NCI-H1092 treated with DMSO at 0.1 percent for 48 hours (cell line): ENCODE measurements around the gene CFAP299.
"Not testable (repeated sequence)": the region's sequence is repeated elsewhere in the genome, so short reads cannot be mapped to it uniquely, and the experiment has no call there.

Source experiments
- DNase-seq: peaks from one replicate; lab custom pipeline; 2025; lab: John Stamatoyannopoulos, UW

Gene CFAP299

GRCh38 chr4:80610199-80610598 is 274.7 kb downstream of the CFAP299 start:
- no peak for DNase-seq

DNA sequence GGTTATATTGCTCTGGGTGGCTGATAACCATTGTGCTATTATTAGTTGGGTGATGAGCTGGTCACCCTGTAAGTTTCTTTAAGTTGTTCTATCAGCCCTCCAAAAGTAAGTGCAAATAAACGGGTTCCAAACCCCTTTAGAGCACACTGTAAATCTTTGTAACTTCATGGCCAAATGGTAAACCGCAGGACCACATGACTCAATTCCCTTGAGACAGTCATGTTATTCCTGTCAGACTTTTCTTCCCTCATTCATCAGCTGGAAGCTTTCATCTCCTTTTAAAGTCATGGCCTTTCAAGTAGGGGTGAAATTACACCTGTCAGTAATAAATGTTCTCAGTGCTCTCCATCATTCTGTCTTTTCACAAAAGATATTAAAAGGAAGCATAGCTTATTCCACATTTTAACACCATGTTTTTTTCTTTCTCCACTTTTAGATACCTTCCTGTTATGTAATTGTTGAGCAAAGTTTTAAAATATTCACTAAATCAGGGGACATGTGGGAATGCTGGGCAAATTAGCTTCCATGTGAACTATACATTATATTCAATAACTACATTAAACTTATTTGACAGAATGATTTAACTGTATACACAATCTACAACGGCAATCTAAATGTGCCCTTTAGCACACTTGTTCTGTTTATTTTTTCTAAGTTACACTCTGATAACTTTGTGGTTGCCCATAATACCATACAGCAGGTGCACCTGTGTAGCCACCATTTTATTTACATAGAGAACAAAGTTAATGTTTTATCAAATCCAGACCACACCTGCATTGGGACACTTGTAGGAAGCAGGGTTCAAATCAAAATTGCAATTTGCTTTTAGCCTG is 275.5 kb downstream of the CFAP299 start:
- DNase-seq, result no peak

DNA sequence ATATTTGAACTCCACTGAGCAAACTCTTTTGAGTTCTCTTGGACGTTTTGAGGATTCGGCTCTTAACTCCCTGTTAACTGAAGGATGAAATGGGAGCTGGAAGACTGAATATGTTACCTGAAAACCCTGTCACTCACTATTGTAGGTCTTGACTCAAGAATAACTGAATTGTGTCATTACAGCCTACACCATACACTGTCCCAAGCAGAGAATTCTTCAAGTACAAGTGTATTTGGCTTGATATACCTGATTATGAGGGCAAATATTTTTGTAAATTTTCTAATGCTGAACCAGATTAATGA is 276.1 kb downstream of the CFAP299 start:
- DNase-seq, result no peak

GRCh38 chr4:80613470-80613869 is 277.9 kb downstream of the CFAP299 start:
- no peak for DNase-seq

- DNase-seq, result no peak
Observed at GRCh38 chr4:80614319-80614718, 278.8 kb downstream of the CFAP299 start.

DNA sequence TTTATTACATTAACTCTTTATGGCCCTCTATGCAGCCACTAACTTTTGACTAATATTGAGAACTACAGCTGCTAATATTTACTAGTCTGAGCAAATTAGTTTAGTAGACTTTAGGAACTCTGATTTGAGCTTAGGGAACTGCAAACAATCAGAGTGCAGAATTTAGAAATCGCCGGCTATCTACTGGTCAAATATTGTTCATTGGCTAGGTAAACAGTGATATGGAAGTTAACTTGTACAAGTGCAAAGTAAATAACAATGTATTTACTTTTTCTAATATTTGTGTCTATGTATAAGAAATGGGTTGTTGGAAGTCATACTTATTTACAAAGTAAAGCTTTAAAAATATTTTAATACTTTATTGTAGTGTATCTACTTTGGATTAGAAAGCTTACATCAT is 279.6 kb downstream of the CFAP299 start:
- no peak for DNase-seq

DNA sequence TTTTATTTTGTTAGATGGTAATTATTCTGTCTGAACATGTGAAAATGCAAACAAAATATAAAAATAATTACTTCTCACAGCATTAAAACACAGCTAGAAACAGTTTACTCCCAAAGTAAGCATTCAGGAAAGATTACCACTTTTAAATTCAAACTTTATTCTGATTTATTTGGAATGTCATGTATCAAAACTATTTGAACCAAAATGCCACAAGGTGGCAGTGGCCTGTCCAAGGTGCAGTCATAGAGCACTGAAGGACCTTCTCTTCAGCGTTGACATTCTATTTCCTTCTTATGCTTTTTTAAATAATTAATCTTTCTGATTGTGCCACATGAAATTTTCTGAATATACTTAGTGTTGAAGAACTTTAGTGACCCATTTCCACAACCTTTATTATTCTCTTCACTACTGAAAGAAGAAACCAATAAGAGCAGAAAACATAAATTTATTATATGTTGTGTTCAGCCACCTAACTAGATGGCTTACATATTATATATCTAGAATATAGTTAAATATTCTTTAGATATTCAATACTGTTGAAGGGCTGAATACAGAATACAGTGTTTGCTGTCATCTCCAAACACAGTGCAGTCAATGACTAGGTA is 283.6 kb downstream of the CFAP299 start:
- DNase-seq, result no peak

- DNase-seq, result no peak
Observed at GRCh38 chr4:80631861-80632260, 296.3 kb downstream of the CFAP299 start.

GRCh38 chr4:80637190-80637589 is 301.7 kb downstream of the CFAP299 start:
- DNase-seq, result no peak

GRCh38 chr4:80646061-80646460 is 310.5 kb downstream of the CFAP299 start:
- no peak for DNase-seq

DNA sequence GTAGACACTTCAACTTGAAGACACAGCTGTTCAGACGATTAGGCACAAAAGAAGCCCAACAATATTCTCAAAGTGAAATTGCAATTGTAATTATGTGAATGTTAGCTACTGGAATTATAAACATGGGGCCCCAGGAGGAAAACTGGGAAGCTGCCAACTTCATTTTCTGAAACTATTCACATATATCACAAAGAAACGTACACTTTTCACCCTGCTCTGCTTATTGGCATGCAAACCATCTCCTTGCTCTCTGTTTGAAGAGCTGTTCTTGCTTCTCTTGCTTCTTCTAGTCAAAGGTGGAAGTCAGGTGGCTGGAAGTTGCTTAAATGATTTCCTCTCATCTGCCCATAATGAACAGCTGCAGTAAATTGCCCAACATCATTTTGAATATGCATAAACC is 320.1 kb downstream of the CFAP299 start:
- no peak for DNase-seq

DNA sequence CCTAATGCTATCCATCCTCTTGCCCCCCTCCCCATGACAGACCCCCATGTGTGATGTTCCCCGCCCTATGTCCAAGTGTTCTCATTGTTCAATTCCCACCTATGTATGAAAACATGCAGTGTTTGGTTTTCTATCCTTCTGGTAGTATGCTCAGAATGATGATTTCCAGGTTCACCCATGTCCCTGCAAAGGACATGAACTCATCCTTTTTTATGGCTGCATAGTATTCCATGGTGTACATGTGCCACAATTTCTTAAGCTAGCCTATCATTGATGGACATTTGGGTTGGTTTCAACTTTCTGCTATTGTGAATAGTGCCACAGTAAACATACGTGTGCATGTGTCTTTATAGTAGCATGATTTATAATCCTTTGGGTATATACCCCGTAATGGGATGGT is 334.6 kb downstream of the CFAP299 start:
- DNase-seq, result not testable (repeated sequence)

GRCh38 chr4:80678413-80678812 is 342.9 kb downstream of the CFAP299 start:
- no peak for DNase-seq

GRCh38 chr4:80680934-80681333 is 345.4 kb downstream of the CFAP299 start:
- no peak for DNase-seq

DNA sequence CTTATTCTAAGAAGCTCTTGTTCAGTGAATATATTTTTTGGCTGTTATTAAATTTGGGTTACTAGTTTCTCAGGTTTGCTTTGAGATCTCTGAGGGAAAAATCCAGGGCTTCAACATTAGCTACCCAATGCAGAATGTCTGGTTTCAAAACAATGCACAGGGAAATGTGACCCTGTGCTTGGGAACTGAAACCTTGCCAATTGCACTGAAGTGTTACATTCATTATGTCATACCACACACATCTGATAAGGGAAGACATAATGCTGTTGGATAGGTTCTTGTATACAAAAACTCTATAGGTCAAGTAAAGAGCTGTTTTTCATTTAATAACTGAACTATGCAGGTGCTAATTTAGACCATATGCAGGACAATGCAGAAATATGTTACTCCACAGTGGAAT is 349.7 kb downstream of the CFAP299 start:
- no peak for DNase-seq

DNA sequence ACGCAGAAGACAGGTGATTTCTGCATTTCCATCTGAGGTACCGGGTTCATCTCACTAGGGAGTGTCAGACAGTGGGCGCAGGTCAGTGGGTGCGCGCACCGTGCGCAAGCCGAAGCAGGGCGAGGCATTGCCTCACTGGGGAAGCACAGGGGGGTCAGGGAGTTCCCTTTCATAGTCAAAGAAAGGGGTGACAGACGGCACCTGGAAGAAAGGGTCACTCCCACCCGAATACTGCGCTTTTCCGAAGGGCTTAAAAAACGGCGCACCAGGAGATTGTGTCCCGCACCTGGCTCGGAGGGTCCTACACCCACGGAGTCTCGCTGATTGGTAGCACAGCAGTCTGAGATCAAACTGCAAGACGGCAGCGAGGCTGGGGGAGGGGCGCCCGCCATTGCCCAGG is 352.2 kb downstream of the CFAP299 start:
- not testable (repeated sequence) for DNase-seq

- DNase-seq, result no peak
Observed at GRCh38 chr4:80694171-80694570, 358.6 kb downstream of the CFAP299 start.

DNA sequence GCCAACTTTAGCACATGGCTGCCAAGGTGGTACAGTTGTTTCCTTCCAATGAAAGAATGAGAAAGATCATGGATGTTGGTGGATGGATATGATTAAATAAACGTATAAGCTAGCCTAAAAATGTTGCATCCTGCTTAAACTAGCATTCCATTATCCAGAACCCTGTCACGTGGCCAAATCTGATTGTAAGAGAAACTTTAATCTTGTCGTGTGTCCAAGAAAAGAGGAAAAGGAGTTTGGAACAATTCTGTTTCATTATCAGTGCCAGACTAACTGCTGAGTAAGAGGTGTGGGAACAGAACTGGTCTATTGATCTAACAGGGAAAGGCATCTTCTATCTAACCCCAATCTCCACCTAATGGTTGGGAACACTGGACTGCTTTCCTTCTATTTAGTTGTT is 369.8 kb downstream of the CFAP299 start:
- no peak for DNase-seq

- DNase-seq, result no peak
Observed at GRCh38 chr4:80709082-80709869, 373.7 kb downstream of the CFAP299 start.

- no peak for DNase-seq
Observed at GRCh38 chr4:80710748-80711451, 375.4 kb downstream of the CFAP299 start.

GRCh38 chr4:80711956-80712355 is 376.4 kb downstream of the CFAP299 start:
- DNase-seq, result no peak

DNA sequence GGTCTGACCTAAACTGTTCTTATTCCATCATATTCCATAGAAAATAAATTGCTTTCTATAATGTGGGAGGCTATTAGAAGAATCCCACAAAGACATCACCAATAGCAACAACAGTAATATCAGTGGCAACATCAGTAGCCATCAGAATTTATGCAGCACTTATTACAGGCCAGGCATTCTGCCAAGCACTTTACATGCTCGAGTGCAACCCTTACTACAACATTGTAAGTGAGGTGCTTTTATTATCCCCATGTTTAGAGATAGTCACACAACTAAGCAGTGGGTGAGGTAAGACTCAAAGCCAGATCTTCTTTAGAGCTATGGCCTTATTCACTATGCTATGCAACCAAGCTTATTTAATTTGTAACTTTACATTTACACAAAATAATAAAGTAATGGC is 377.9 kb downstream of the CFAP299 start:
- DNase-seq, result no peak

GRCh38 chr4:80717204-80717603 is 381.7 kb downstream of the CFAP299 start:
- no peak for DNase-seq
